GF-D8 (cell line): ENCODE data around the gene ATP2A2.
"Not testable (repeated sequence)": the region's sequence is repeated elsewhere in the genome, so short reads cannot be mapped to it uniquely, and the experiment has no call there.

Experiments used
- DNase-seq: peaks from one replicate; lab custom pipeline; 2025; lab: John Stamatoyannopoulos, UW

ATP2A2 gene

GRCh38 chr12:110301065-110301806 lies 20.2 kb downstream of the ATP2A2 start:
- no peak for DNase-seq

GRCh38 chr12:110304061-110304551 lies 23.1 kb downstream of the ATP2A2 start:
- no peak for DNase-seq

GRCh38 chr12:110307372-110307771 lies 26.3 kb downstream of the ATP2A2 start:
- DNase-seq, result no peak

- DNase-seq, result no peak
These were observed 29.7 kb downstream of the ATP2A2 start for GRCh38 chr12:110310763-110311162.

- DNase-seq, result no peak
These were observed 30.9 kb downstream of the ATP2A2 start for GRCh38 chr12:110311903-110312302.

GRCh38 chr12:110312581-110313360 lies 31.7 kb downstream of the ATP2A2 start:
- peak; percentile 5 for DNase-seq

- DNase-seq, result no peak
These were observed 33.3 kb downstream of the ATP2A2 start for GRCh38 chr12:110314308-110314707.

- peak; percentile 57 for DNase-seq
These were observed 35.8 kb downstream of the ATP2A2 start for GRCh38 chr12:110316861-110317260.

GRCh38 chr12:110317911-110318310 lies 36.9 kb downstream of the ATP2A2 start:
- DNase-seq, result no peak

- no peak for DNase-seq
These were observed 39.5 kb downstream of the ATP2A2 start for GRCh38 chr12:110320550-110320949.

GRCh38 chr12:110329710-110330109 lies 48.7 kb downstream of the ATP2A2 start:
- no peak for DNase-seq

- DNase-seq, result no peak
These were observed 49.1 kb downstream of the ATP2A2 start for GRCh38 chr12:110330124-110330523.

- DNase-seq, result peak; percentile 66
These were observed 49.5 kb downstream of the ATP2A2 start for GRCh38 chr12:110330544-110330943.

GRCh38 chr12:110333201-110333600 lies 52.2 kb downstream of the ATP2A2 start:
- DNase-seq, result no peak

- no peak for DNase-seq
These were observed 54.5 kb downstream of the ATP2A2 start for GRCh38 chr12:110335481-110336045.

GRCh38 chr12:110337912-110338710 lies 57.1 kb downstream of the ATP2A2 start:
- no peak for DNase-seq

- no peak for DNase-seq
These were observed 57.7 kb downstream of the ATP2A2 start for GRCh38 chr12:110338754-110339153.

- DNase-seq, result no peak
These were observed 58.3 kb downstream of the ATP2A2 start for GRCh38 chr12:110339184-110339952.

GRCh38 chr12:110340261-110340660 lies 59.2 kb downstream of the ATP2A2 start:
- DNase-seq, result not testable (repeated sequence)

GRCh38 chr12:110340706-110341105 lies 59.7 kb downstream of the ATP2A2 start:
- DNase-seq, result no peak

GRCh38 chr12:110342157-110342556 lies 61.1 kb downstream of the ATP2A2 start:
- no peak for DNase-seq
